HG03442 (cell line): ENCODE data around the gene ZDHHC14.
"Not testable (repeated sequence)": the region's sequence is repeated elsewhere in the genome, so short reads cannot be mapped to it uniquely, and the experiment has no call there.

Experiments used
- ATAC-seq: cut with Tn5 transposase; IDR thresholded peaks from one replicate; pipeline ENCODE4 v1.9.1; 2021; ENCODE audit warnings: mild to moderate bottlenecking, moderate library complexity; ENCODE audit not compliant: unreplicated experiment

Gene ZDHHC14

GRCh38 chr6:157402996-157403685, 22.2 kb downstream of the ZDHHC14 start:
- no peak for ATAC-seq

GRCh38 chr6:157403686-157404051, 22.7 kb downstream of the ZDHHC14 start:
- ATAC-seq, result no peak

GRCh38 chr6:157405986-157406385, 25.0 kb downstream of the ZDHHC14 start:
- no peak for ATAC-seq

- no peak for ATAC-seq
These were observed 25.7 kb downstream of the ZDHHC14 start for GRCh38 chr6:157406661-157407060.

GRCh38 chr6:157407646-157408045, 26.7 kb downstream of the ZDHHC14 start:
- no peak for ATAC-seq

GRCh38 chr6:157408427-157408826, 27.4 kb downstream of the ZDHHC14 start:
- not testable (repeated sequence) for ATAC-seq

- no peak for ATAC-seq
These were observed 29.1 kb downstream of the ZDHHC14 start for GRCh38 chr6:157410045-157410444.

GRCh38 chr6:157411368-157411767, 30.4 kb downstream of the ZDHHC14 start:
- ATAC-seq, result no peak

- ATAC-seq, result no peak
These were observed 31.8 kb downstream of the ZDHHC14 start for GRCh38 chr6:157412791-157413190.

- no peak for ATAC-seq
These were observed 39.5 kb downstream of the ZDHHC14 start for GRCh38 chr6:157420497-157420896.

- ATAC-seq, result no peak
These were observed 43.6 kb downstream of the ZDHHC14 start for GRCh38 chr6:157424491-157425020.

- ATAC-seq, result no peak
These were observed 47.0 kb downstream of the ZDHHC14 start for GRCh38 chr6:157427969-157428368.

- ATAC-seq, result no peak
These were observed 47.6 kb downstream of the ZDHHC14 start for GRCh38 chr6:157428427-157429202.

- no peak for ATAC-seq
These were observed 48.3 kb downstream of the ZDHHC14 start for GRCh38 chr6:157429248-157429647.

- ATAC-seq, result no peak
These were observed 49.8 kb downstream of the ZDHHC14 start for GRCh38 chr6:157430834-157431233.

- no peak for ATAC-seq
These were observed 51.4 kb downstream of the ZDHHC14 start for GRCh38 chr6:157432231-157432891.

- no peak for ATAC-seq
These were observed 51.9 kb downstream of the ZDHHC14 start for GRCh38 chr6:157432892-157433265.

GRCh38 chr6:157433678-157434081, 52.7 kb downstream of the ZDHHC14 start:
- ATAC-seq, result no peak

- ATAC-seq, result no peak
These were observed 53.5 kb downstream of the ZDHHC14 start for GRCh38 chr6:157434349-157435033.

- no peak for ATAC-seq
These were observed 55.4 kb downstream of the ZDHHC14 start for GRCh38 chr6:157436219-157436943.
